ENCODE results near the gene LDB2. TPM values are rescaled to one million over a fixed set of nuclear protein-coding genes. Genes with fewer than 3 reads are reported as not detected.

The LDB2 gene
- total and polyA plus RNA-seq, 2 experiments from 2014 or later = 48.6 to 80.1 TPM

- Histone ChIP-seq H3K79me2 (replicated peaks; ENCODE audit: insufficient read depth) (no peaks in the 10 kb centered on the region), H3K4me3 (no peak overlapping the region), H3K27ac (ENCODE audit: low read depth) (no peak overlapping the region), H3K9me2 (ENCODE audit: insufficient read depth) (peaks cover 4% of the 10 kb centered on the region), H3K4me1 (ENCODE audit: insufficient read depth) (no peaks in the 10 kb centered on the region), H3K27me3 (ENCODE audit: insufficient read depth) (peaks cover 12% of the 10 kb centered on the region), H2AFZ (no peak overlapping the region), H3K4me2 (no peak overlapping the region), H3F3A (replicated peaks; ENCODE audit: low read depth) (no peaks in the 10 kb centered on the region), H4K20me1 (replicated peaks; ENCODE audit: insufficient read depth) (no peaks in the 10 kb centered on the region), H3K36me3 (ENCODE audit: insufficient read depth) (no peaks in the 10 kb centered on the region)
- Mint-ChIP-seq H3K4me3 (no peak overlapping the region), H3K27me3 (ENCODE audit: insufficient read depth, low read depth, poor library complexity) (peaks cover 5% of the 10 kb centered on the region), H3K4me1 (no peaks in the 10 kb centered on the region), H3K9me3 (peaks cover 2% of the 10 kb centered on the region; the same call in 1 of the 3 replicates), H3K27ac (no peak overlapping the region), H3K36me3 (ENCODE audit: low read depth) (no peaks in the 10 kb centered on the region)
- ATAC-seq (no peak), DNase-seq (ENCODE audit: low spot score) (no peak)
- no peak for TF ChIP-seq ZNF114 (CRISPR knock-in tag; IDR thresholded peaks at IDR 0.05)
- TF ChIP-seq EZH2 (IDR thresholded peaks at IDR 0.05; ENCODE audit: low read depth, unreplicated experiment) = no peak
- TF ChIP-seq POLR2AphosphoS5 (IDR thresholded peaks at IDR 0.05; ENCODE audit: low read depth) = no peak
- TF ChIP-seq ZNF462 (CRISPR knock-in tag; IDR thresholded peaks at IDR 0.05) = no peak
- no peak for TF ChIP-seq JUNB (IDR thresholded peaks at IDR 0.05; ENCODE audit: unreplicated experiment)
- no peak for TF ChIP-seq EZH2phosphoT487 (IDR thresholded peaks at IDR 0.05; ENCODE audit: unreplicated experiment)
- no peak for TF ChIP-seq ZNF331 (CRISPR knock-in tag; IDR thresholded peaks at IDR 0.05; ENCODE audit: low read depth)
- TF ChIP-seq NANOG (IDR thresholded peaks at IDR 0.05; ENCODE audit: borderline replicate concordance) = no peak
- TF ChIP-seq CREB1 (CRISPR knock-in tag; IDR thresholded peaks at IDR 0.05; ENCODE audit: low read depth) = no peak
- no peak for TF ChIP-seq ETS1 (IDR thresholded peaks at IDR 0.05)
- TF ChIP-seq REST (IDR thresholded peaks at IDR 0.05; ENCODE audit: unreplicated experiment) = no peak
- TF ChIP-seq STAT1 (IDR thresholded peaks at IDR 0.05; ENCODE audit: unreplicated experiment) = no peak
- TF ChIP-seq CTCF (conservative IDR thresholded peaks at IDR 0.05; ENCODE audit: low read depth in 2 of 2) = no peak
Observed at GRCh38 chr4:16457944-16458343, 440.5 kb downstream of the LDB2 start.
